ENCODE results near the gene ACP5.
A peak's percentile ranks its signal among the peaks of the same experiment; 100 is the strongest.

Gene ACP5

GRCh38 chr19:11547929-11548700, 29.3 kb downstream of the ACP5 start:
- peaks cover 67 to 73% (median 73%) of the 10 kb centered on the region in 3 donors for H3K36me3 ChIP-seq
- TF ChIP-seq, protein P1, sequence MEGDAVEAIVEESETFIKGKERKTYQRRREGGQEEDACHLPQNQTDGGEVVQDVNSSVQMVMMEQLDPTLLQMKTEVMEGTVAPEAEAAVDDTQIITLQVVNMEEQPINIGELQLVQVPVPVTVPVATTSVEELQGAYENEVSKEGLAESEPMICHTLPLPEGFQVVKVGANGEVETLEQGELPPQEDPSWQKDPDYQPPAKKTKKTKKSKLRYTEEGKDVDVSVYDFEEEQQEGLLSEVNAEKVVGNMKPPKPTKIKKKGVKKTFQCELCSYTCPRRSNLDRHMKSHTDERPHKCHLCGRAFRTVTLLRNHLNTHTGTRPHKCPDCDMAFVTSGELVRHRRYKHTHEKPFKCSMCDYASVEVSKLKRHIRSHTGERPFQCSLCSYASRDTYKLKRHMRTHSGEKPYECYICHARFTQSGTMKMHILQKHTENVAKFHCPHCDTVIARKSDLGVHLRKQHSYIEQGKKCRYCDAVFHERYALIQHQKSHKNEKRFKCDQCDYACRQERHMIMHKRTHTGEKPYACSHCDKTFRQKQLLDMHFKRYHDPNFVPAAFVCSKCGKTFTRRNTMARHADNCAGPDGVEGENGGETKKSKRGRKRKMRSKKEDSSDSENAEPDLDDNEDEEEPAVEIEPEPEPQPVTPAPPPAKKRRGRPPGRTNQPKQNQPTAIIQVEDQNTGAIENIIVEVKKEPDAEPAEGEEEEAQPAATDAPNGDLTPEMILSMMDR (IDR thresholded peaks at IDR 0.05) = no peak
- DNase-seq = no peak
- H3K9me3 ChIP-seq = no peaks in the 10 kb centered on the region
- peak overlapping the region in 1 of 2 donors; percentile 98 for H3K27ac ChIP-seq
- H3K27me3 ChIP-seq = no peaks in the 10 kb centered on the region
- peaks cover 0 to 72% (median 24%) of the 10 kb centered on the region in 4 donors for H3K4me1 ChIP-seq
- H3K4me3 ChIP-seq = no peak overlapping the region
- intact Hi-C loops (cut with DNase I; ENCODE audit: low total_unique reads) = no loop called here

DNA sequence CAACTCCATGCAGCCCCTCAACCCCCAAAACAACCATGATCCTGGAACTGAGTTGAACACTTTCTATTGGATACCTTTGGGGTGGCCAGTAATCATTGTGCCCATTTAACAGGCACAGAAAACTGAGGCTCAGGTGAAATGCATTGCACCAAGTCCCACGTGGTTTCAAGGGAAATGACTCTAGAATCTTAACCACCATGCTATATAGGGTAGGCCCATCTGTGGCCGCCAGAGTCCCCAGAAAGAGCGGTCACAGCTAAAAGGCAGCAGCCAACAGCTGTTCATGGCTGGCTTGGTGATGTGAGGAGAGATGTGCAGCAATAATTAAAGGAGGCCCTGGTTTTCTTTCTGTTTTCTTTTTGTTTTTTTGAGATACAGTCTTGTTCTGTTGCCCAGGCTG, 36.2 kb downstream of the ACP5 start:
- TF ChIP-seq, protein P1 (IDR thresholded peaks at IDR 0.05) = no peak
- DNase-seq = no peak
- Histone ChIP-seq H3K27me3 (no peaks in the 10 kb centered on the region), H3K4me1 (peaks cover 0 to 66% (median 31%) of the 10 kb centered on the region in 4 donors), H3K36me3 (peaks cover 32 to 46% (median 43%) of the 10 kb centered on the region in 3 donors), H3K27ac (peak overlapping the region; percentile 94 to 98), H3K9me3 (no peaks in the 10 kb centered on the region), H3K4me3 (peak overlapping the region; percentile 70 to 81)
- intact Hi-C loops (cut with DNase I; ENCODE audit: low total_unique reads) = no loop called here

- Histone ChIP-seq H3K4me3 (peak overlapping the region; percentile 70 to 81), H3K9me3 (no peaks in the 10 kb centered on the region), H3K36me3 (peaks cover 27 to 40% (median 38%) of the 10 kb centered on the region in 3 donors), H3K27me3 (no peaks in the 10 kb centered on the region), H3K27ac (peak overlapping the region; percentile 94 to 98), H3K4me1 (peaks cover 0 to 62% (median 34%) of the 10 kb centered on the region in 4 donors)
- TF ChIP-seq, protein P1 (IDR thresholded peaks at IDR 0.05) = no peak
- DNase-seq = no peak
- intact Hi-C loops (cut with DNase I; ENCODE audit: low total_unique reads) = no loop called here
Measured at GRCh38 chr19:11540645-11541044, 36.8 kb downstream of the ACP5 start.

DNA sequence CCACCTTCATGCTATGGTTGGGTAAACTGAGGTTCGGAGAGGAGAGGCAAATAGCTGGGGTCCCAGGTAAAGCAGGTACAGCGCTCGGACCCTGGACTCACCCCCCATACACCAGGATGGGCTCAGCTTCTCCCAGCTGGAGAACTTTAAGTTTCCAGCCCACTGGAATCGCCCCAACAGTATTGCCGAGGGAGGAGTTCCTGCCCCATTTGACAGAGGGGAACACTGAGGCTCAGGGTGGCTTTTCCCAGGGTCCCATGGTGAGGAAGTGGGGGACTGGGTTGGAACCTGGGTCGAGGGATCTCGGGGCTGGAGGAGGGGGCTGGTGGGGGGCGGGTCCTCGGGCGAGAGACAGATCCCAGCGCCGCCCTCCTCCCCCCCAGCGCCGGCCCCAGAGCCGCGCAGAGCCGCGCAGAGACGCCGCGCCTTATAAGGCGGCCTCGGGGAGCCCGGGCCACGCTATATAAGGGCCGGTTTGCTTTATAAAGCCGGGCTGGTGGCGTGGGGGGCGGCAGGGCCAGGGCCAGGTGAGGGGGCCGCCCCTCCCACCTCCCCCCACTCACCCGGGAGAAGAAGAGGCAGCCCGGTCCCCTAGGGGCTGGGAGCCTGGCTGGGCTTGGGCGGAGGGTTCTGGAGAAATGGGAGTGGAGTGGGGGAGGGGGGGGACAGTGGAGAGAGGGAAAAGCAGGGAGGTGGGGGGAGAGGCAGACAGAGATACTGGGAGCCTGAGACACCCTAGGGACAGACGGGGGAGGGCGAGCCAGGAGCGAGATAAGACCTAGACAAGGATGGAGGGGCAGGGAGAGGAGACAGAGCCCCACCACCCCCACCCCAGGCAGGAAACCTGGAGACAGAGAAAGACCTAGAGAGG, 37.7 kb downstream of the ACP5 start:
- peaks cover 24 to 30% (median 30%) of the 10 kb centered on the region in 3 donors for H3K36me3 ChIP-seq
- H3K9me3 ChIP-seq = no peaks in the 10 kb centered on the region
- peaks cover 0 to 64% (median 39%) of the 10 kb centered on the region in 4 donors for H3K4me1 ChIP-seq
- H3K4me3 ChIP-seq = peak overlapping the region; percentile 70 to 81
- intact Hi-C loops (cut with DNase I; ENCODE audit: low total_unique reads) = no loop called here
- peak; percentile 41 to 86 for DNase-seq
- TF ChIP-seq, protein P1 (IDR thresholded peaks at IDR 0.05) = no peak
- no peaks in the 10 kb centered on the region for H3K27me3 ChIP-seq
- peak overlapping the region; percentile 94 to 98 for H3K27ac ChIP-seq

DNA sequence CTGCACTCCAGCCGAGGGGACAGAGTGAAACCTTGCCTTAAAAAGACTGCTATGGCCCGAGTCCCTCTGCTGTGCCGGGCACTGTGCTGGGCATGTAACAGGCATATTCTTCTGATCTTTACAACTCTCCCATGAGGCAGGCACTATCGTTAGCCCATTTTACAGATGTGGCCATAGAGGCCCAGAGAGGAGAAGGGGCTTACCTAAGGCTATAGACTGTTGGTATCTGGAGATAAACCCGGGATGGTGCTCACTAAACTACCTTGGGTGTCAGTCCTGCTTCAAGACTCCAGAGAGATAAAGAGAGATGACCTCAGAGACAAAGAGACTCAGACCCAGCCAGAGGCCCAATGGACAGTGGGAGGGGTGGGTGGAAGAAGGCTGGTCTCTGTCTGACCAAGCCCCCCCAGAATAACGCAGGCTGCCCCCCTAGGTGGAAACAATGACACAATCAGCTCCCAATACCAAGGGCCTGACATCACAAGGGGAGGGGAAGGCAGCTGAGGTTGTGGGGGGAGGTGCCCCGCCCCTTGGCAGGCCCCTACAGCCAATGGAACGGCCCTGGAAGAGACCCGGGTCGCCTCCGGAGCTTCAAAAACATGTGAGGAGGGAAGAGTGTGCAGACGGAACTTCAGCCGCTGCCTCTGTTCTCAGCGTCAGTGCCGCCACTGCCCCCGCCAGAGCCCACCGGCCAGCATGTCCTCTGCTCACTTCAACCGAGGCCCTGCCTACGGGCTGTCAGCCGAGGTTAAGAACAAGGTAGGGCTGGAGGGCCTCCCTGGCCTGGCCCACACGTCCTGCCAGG, 39.0 kb downstream of the ACP5 start, which contains the start of gene CNN1:
TSS of gene CNN1 (plus strand) at position 620 of the 805 bp plus-strand sequence. CDS start at position 697, 77 bp downstream.
- Histone ChIP-seq H3K4me1 (peaks cover 0 to 57% (median 36%) of the 10 kb centered on the region in 4 donors), H3K36me3 (peaks cover 12 to 23% (median 20%) of the 10 kb centered on the region in 3 donors), H3K9me3 (no peaks in the 10 kb centered on the region), H3K27ac (peak within 1 kb of the TSS; percentile 94 to 98), H3K27me3 (no peaks in the 10 kb centered on the region), H3K4me3 (peak within 1 kb of the TSS; percentile 70 to 81)
- peak; percentile 85 to 96 for DNase-seq
- intact Hi-C loops (cut with DNase I; ENCODE audit: low total_unique reads) = no loop called here
- TF ChIP-seq, protein P1 (IDR thresholded peaks at IDR 0.05) = no peak
